Measurements from ENCODE around the gene PTPDC1.

GRCh38 chr9:94061864-94062263 is 22.4 kb upstream of the PTPDC1 start:
- TF ChIP-seq CTCF (IDR thresholded peaks at IDR 0.05; ENCODE audit: insufficient read depth, low read length, poor library complexity, severe bottlenecking) = no peak
- no peak for TF ChIP-seq EZH2phosphoT487 (conservative IDR thresholded peaks at IDR 0.05; ENCODE audit: low read length)

Measured in SU-DHL-6 (cell line).